H1 (cell line): Measurements from ENCODE around the gene NAGA. TPM values are rescaled to one million over a fixed set of nuclear protein-coding genes. Genes with fewer than 3 reads are reported as not detected.

ENCODE experiments used
- CTCF ChIA-PET: fragments of 300-600 bp; sonication (Branson Sonifier 250); formaldehyde crosslinking; loops from one replicate; lab custom pipeline; 2021; ENCODE audit not compliant: partially characterized antibody; lab: Charles Lee
- POLR2A ChIA-PET: fragments of 300-600 bp; sonication (Branson Sonifier 250); formaldehyde crosslinking; loops from one replicate; lab custom pipeline; 2021; ENCODE audit warnings: inconsistent platforms; ENCODE audit not compliant: partially characterized antibody; lab: Charles Lee
- DNase-seq, 2 experiments: peaks; one replicate each; pipeline versions ENCODE4 v3.0.0 to v3.0.0-alpha.2; 2010 to 2022; ENCODE audit warnings: low spot score in 2 of 2, low read depth in 1 of 2, mixed read lengths in 1 of 2
- FAIRE-seq: peaks from 2 replicates; lab custom pipeline; 2011; peaks lifted over from hg19 to GRCh38; lab: Jason Lieb, UNC
- H2AFZ ChIP-seq: 2 replicates; pipeline ENCODE4 v1.8.1; 2012; ENCODE audit warnings: low read length, inconsistent platforms
- H2AK5ac ChIP-seq: 2 replicates; pipeline ENCODE4 v1.6.1; 2013; ENCODE audit warnings: low read depth, low read length
- H2BK120ac ChIP-seq: replicated peaks from 2 replicates; pipeline ENCODE3; 2013; ENCODE audit warnings: low read depth, low read length, inconsistent platforms
- H2BK12ac ChIP-seq: 2 replicates; pipeline ENCODE4 v1.6.1; 2013; ENCODE audit warnings: low read depth, low read length
- H2BK15ac ChIP-seq: 2 replicates; pipeline ENCODE4 v1.6.1; 2013; ENCODE audit warnings: low read length
- H2BK20ac ChIP-seq: 2 replicates; pipeline ENCODE4 v1.6.1; 2013; ENCODE audit warnings: low read length
- H2BK5ac ChIP-seq: 2 replicates; pipeline ENCODE4 v1.6.1; 2013; ENCODE audit warnings: low read depth, low read length
- H3K14ac ChIP-seq: 2 replicates; pipeline ENCODE4 v1.6.1; 2013; ENCODE audit warnings: inconsistent platforms; ENCODE audit not compliant: insufficient read length
- H3K18ac ChIP-seq: 2 replicates; pipeline ENCODE4 v1.6.1; 2013; ENCODE audit warnings: low read length; ENCODE audit errors: extremely low read depth
- H3K23ac ChIP-seq: 2 replicates; pipeline ENCODE4 v1.6.1; 2013; ENCODE audit warnings: inconsistent platforms; ENCODE audit not compliant: insufficient read length
- H3K23me2 ChIP-seq: 2 replicates; pipeline ENCODE4 v1.6.1; 2013; ENCODE audit warnings: low read depth, low read length
- H3K27ac ChIP-seq: 2 replicates; pipeline ENCODE4 v1.6.1; 2011; ENCODE audit warnings: low read depth, low read length, inconsistent platforms
- H3K27me3 ChIP-seq, 4 experiments: replicated peaks in 1 of 4; 1 replicate in 1 of 4; 2 replicates in 3 of 4; pipeline versions ENCODE4 v1.6.1 to v1.8.1; 2011 to 2013; ENCODE audit warnings: low read length in 3 of 4, mild to moderate bottlenecking in 3 of 4, inconsistent platforms in 2 of 4, mixed read lengths in 2 of 4, moderate library complexity in 1 of 4; ENCODE audit not compliant: control insufficient read depth in 3 of 4, insufficient read depth in 3 of 4; ENCODE audit errors: extremely low read depth in 1 of 4
- H3K36me3 ChIP-seq, 4 experiments: 2 replicates each; pipeline versions ENCODE4 v1.6.1 to v1.8.1; 2011 to 2013; ENCODE audit warnings: mild to moderate bottlenecking in 4 of 4, low read length in 3 of 4, moderate library complexity in 2 of 4, control low read depth in 1 of 4, inconsistent platforms in 1 of 4; ENCODE audit not compliant: insufficient read depth in 4 of 4, control insufficient read depth in 2 of 4
- H3K4ac ChIP-seq: replicated peaks from 2 replicates; pipeline ENCODE3; 2013; ENCODE audit warnings: low read length, low read depth, mixed read lengths, inconsistent platforms; ENCODE audit not compliant: insufficient read length
- H3K4me1 ChIP-seq, 4 experiments: replicated peaks in 1 of 4; 1 replicate in 1 of 4; 2 replicates in 3 of 4; pipeline versions ENCODE4 v1.6.1 to v1.8.1; 2011 to 2013; ENCODE audit warnings: low read length in 3 of 4, inconsistent platforms in 2 of 4, mixed read lengths in 1 of 4; ENCODE audit not compliant: insufficient read depth in 4 of 4, control insufficient read depth in 3 of 4
- H3K4me2 ChIP-seq, 2 experiments: 2 replicates each; pipeline versions ENCODE4 v1.6.1 to v1.8.1; 2011 to 2013; ENCODE audit warnings: low read depth in 2 of 2, low read length in 2 of 2, control low read depth in 1 of 2, inconsistent platforms in 1 of 2, mild to moderate bottlenecking in 1 of 2; ENCODE audit not compliant: insufficient read depth in 1 of 2
- H3K4me3 ChIP-seq, 4 experiments: fragments of 200-600, 300-600 bp in 1 of 4; sonication (generic), shearing (Covaris generic), sonication (Bioruptor Twin) in 1 of 4; 2 replicates each; pipeline versions ENCODE4 v1.5.1 to v1.8.1; 2011 to 2016; ENCODE audit warnings: low read length in 4 of 4, low read depth in 3 of 4, control low read depth in 2 of 4, inconsistent platforms in 2 of 4, mild to moderate bottlenecking in 2 of 4, mixed read lengths in 1 of 4, moderate library complexity in 1 of 4; ENCODE audit not compliant: insufficient read depth in 2 of 4; ENCODE audit errors: extremely low read depth in 1 of 4
- H3K56ac ChIP-seq: replicated peaks from 2 replicates; pipeline ENCODE3; 2013; ENCODE audit warnings: low read depth, mild to moderate bottlenecking, mixed read lengths, low read length, inconsistent platforms; ENCODE audit not compliant: insufficient read length
- H3K79me1 ChIP-seq: 2 replicates; pipeline ENCODE4 v1.6.1; 2013; ENCODE audit warnings: low read depth, low read length, control low read depth
- H3K79me2 ChIP-seq, 2 experiments: 2 replicates each; pipeline versions ENCODE4 v1.6.1 to v1.8.1; 2012 to 2013; ENCODE audit warnings: low read length in 2 of 2, mild to moderate bottlenecking in 2 of 2, inconsistent platforms in 1 of 2; ENCODE audit not compliant: insufficient read depth in 2 of 2, control insufficient read depth in 1 of 2
- H3K9ac ChIP-seq, 4 experiments: replicated peaks in 1 of 4; 1 replicate in 1 of 4; 2 replicates in 3 of 4; pipeline versions ENCODE4 v1.6.1 to v1.8.1; 2011 to 2013; ENCODE audit warnings: low read depth in 3 of 4, low read length in 3 of 4, control low read depth in 2 of 4, mild to moderate bottlenecking in 2 of 4, moderate library complexity in 2 of 4, inconsistent platforms in 1 of 4; ENCODE audit errors: extremely low read depth in 1 of 4
- H3K9me3 ChIP-seq, 2 experiments: 2 replicates each; pipeline versions ENCODE4 v1.6.1 to v1.8.1; 2012 to 2013; ENCODE audit warnings: mild to moderate bottlenecking in 2 of 2, moderate library complexity in 2 of 2, control low read depth in 1 of 2, inconsistent platforms in 1 of 2, low read depth in 1 of 2, low read length in 1 of 2, mixed read lengths in 1 of 2; ENCODE audit not compliant: insufficient read depth in 2 of 2
- H4K20me1 ChIP-seq, 2 experiments: replicated peaks in 1 of 2; 2 replicates each; pipeline versions ENCODE3 to v1.8.1; 2011 to 2013; ENCODE audit warnings: inconsistent platforms in 2 of 2, low read length in 2 of 2, mild to moderate bottlenecking in 1 of 2; ENCODE audit not compliant: insufficient read depth in 2 of 2, control insufficient read depth in 1 of 2
- H4K5ac ChIP-seq: 2 replicates; pipeline ENCODE4 v1.6.1; 2013; ENCODE audit warnings: low read length, low read depth, mixed read lengths, inconsistent platforms; ENCODE audit not compliant: insufficient read length
- H4K8ac ChIP-seq: 2 replicates; pipeline ENCODE4 v1.8.0; 2013; ENCODE audit warnings: mild to moderate bottlenecking, moderate library complexity, low read length, inconsistent platforms; ENCODE audit not compliant: insufficient read depth; ENCODE audit errors: extremely low read depth
- H4K91ac ChIP-seq: replicated peaks from 2 replicates; pipeline ENCODE3; 2013; ENCODE audit warnings: low read length, mixed read lengths, inconsistent platforms; ENCODE audit not compliant: insufficient read length
- ATF2 ChIP-seq: IDR thresholded peaks from 2 replicates; pipeline ENCODE4 v1.6.1; 2012; ENCODE audit warnings: low read length, inconsistent platforms
- MAX ChIP-seq: IDR thresholded peaks from 2 replicates; pipeline ENCODE4 v1.6.1; 2012; ENCODE audit warnings: inconsistent platforms
- WGBS, 2 experiments: shearing (Covaris generic) in 1 of 2; methylation state at CpG; one replicate each; pipeline versions ENCODE4 v1.1.6 to v1.1.7; 2013 to 2015; ENCODE audit warnings: low lambda C conversion rate in 2 of 2, mixed read lengths in 2 of 2, inconsistent platforms in 1 of 2, low coverage in 1 of 2, missing lambda C conversion rate in 1 of 2; ENCODE audit not compliant: insufficient replicate concordance in 2 of 2, insufficient coverage in 1 of 2, insufficient read length in 1 of 2; ENCODE audit errors: extremely low coverage in 1 of 2, missing lambda C conversion rate in 1 of 2; 5-methylcytosine and 5-hydroxymethylcytosine counted together
- polyA plus RNA-seq, 7 experiments: library from polyadenylated mRNA; depleted of rRNA in 3 of 7; stranded (reverse) in 5 of 7; unstranded in 2 of 7; fragments of >200 nt in 5 of 7; fragments of 200-250 nt in 2 of 7; gene quantifications; 1 replicate in 5 of 7; 2 replicates in 1 of 7; 4 replicates in 1 of 7; pipeline versions ENCODE4 v1.2.1 to v1.2.3, GENCODE V29; 2011 to 2013; ENCODE audit warnings: missing spikeins in 2 of 7, mixed read lengths in 2 of 7
- total RNA-seq: library from RNA; stranded (reverse); fragmentation: NEBNext Ultra II Directional; extraction: Animal tissue kit (Norgen Biotek cat#: 25700); gene quantifications from 2 replicates; pipeline ENCODE4 v1.2.1, GENCODE V29; 2021

Gene NAGA
- total and polyA plus RNA-seq, 2 of the 8 experiments (the other 6 are each of a cell fraction or from before 2014, with no cell fraction given) = 14.8 to 30.7 TPM

GRCh38 chr22:42069801-42070516 lies 653 bp downstream of the NAGA start:
- Histone ChIP-seq H3K79me1 (no peaks in the 10 kb centered on the region), H3K4me1 (peaks cover 2 to 32% (median 18%) of the 10 kb centered on the region in 4 experiments), H2BK15ac (peak overlapping the region; percentile 97; the same call in 1 of the 2 replicates), H3K23ac (no peak overlapping the region), H3K18ac (peak overlapping the region; percentile 87), H2BK5ac (peak overlapping the region; percentile 78; the same call in 1 of the 2 replicates), H2BK12ac (peak overlapping the region; percentile 94; the same call in 1 of the 2 replicates), H2AK5ac (no peak overlapping the region), H2BK120ac (no peak overlapping the region), H2AFZ (peak overlapping the region; percentile 62), H3K56ac (peak overlapping the region; percentile 74), H3K4ac (no peak overlapping the region), H3K9ac (peak overlapping the region in 3 of 4 experiments; percentile 45 to 57 (median 49); a peak in 5 of 7 replicates), H2BK20ac (no peak overlapping the region), H4K91ac (peak overlapping the region; percentile 8), H3K14ac (no peak overlapping the region), H3K4me3 (peak overlapping the region; percentile 36 to 71 (median 62)), H4K5ac (no peak overlapping the region)
- CTCF ChIA-PET = interaction anchor here (1.0 to 1.6 kb wide), 5 partner anchors 9 to 104 kb away, joined by 3 to 10 read pairs (median 4); partner anchors contain the start of gene NDUFA6
- whole genome bisulfite sequencing, 2 experiments = 31% methylated on average over 18 of the region's 19 CpGs; no CpG with 5 or more reads in 1 of the 2 experiments
- FAIRE-seq = no peak
- peak; percentile 23; the same call in 1 of the 2 replicates for TF ChIP-seq MAX
- no peak for TF ChIP-seq ATF2
- TF ChIP-seq, all 59 proteins: peak for 1
- H4K20me1 ChIP-seq = no peaks in the 10 kb centered on the region
- H3K27me3 ChIP-seq = peaks cover 0 to 9% (median 4%) of the 10 kb centered on the region in 4 experiments; a peak in 2 of 7 replicates
- peak overlapping the region; percentile 83 for H4K8ac ChIP-seq
- H3K36me3 ChIP-seq = no peaks in the 10 kb centered on the region; a peak in 2 of 8 replicates
- H3K9me3 ChIP-seq = no peaks in the 10 kb centered on the region
- peak overlapping the region; percentile 90 to 99 for H3K4me2 ChIP-seq
- H3K27ac ChIP-seq = peak overlapping the region; percentile 16; the same call in 1 of the 2 replicates
- POLR2A ChIA-PET = interaction anchor here (0.9 to 3.8 kb wide), 4 partner anchors 9 to 75 kb away, joined by 3 to 24 read pairs (median 10); partner anchors contain the start of genes NDUFA6 and SMDT1
- H3K23me2 ChIP-seq = peaks cover 8% of the 10 kb centered on the region; the same call in 1 of the 2 replicates
- DNase-seq = no peak
- H3K79me2 ChIP-seq = no peaks in the 10 kb centered on the region
